Hepatocyte (in vitro differentiated cells): ENCODE results near the gene B3GNT3.

Experiments
- CTCF ChIP-seq: fragments of 200-600 bp; sonication (generic); IDR thresholded peaks from 2 replicates; pipeline ENCODE4 v1.5.1; 2016; ENCODE audit warnings: antibody characterized with exemption, mild to moderate bottlenecking; ENCODE audit not compliant: poor library complexity
- EZH2 ChIP-seq: fragments of 200-600 bp; sonication (generic); IDR thresholded peaks from 2 replicates; pipeline ENCODE4 v1.6.1; 2016; ENCODE audit warnings: antibody characterized with exemption, mild to moderate bottlenecking, borderline replicate concordance
- EZH2phosphoT487 ChIP-seq: fragments of 200-600 bp; sonication (generic); IDR thresholded peaks from one replicate; pipeline ENCODE4 v1.6.1; 2018; ENCODE audit warnings: antibody characterized with exemption, mild to moderate bottlenecking, low read depth, moderate library complexity; ENCODE audit not compliant: unreplicated experiment, severe bottlenecking

GRCh38 chr19:17797424-17798201 lies 2.7 kb downstream of the B3GNT3 start:
- TF ChIP-seq EZH2 (no peak), CTCF (no peak), EZH2phosphoT487 (no peak)
